Right ventricle myocardium superior (tissue), 1 donor: Measurements from ENCODE around the gene MYO15A. TPM values are rescaled to one million over a fixed set of nuclear protein-coding genes. Genes with fewer than 3 reads are reported as not detected.

Source experiments
- ATAC-seq: fragments of 200-7000 bp; cut with Tn5 transposase; one replicate; pipeline ENCODE4 v1.9.1; 2020; ENCODE audit warnings: mild to moderate bottlenecking; ENCODE audit not compliant: poor library complexity
- DNase-seq: peaks from one replicate; pipeline ENCODE4 v3.0.0-alpha.2; 2020
- intact Hi-C: fragments of 100-400 bp; cut with DNase I; formaldehyde crosslinking; loops from one replicate; pipeline ENCODE4 v1.11.2; 2022
- total RNA-seq: library from RNA; stranded (reverse); fragmentation: NEBNext Ultra II Directional; extraction: Animal tissue kit (Norgen Biotek cat#: 25700); gene quantifications from one replicate; pipeline ENCODE4 v1.2.1, GENCODE V29; 2021
- donor health status: DM: no; HTN: yes; CAD: no; lungs with severe emphysema.

MYO15A gene
- total RNA-seq, 1 donor from 2014 or later: 0.11 TPM

DNA sequence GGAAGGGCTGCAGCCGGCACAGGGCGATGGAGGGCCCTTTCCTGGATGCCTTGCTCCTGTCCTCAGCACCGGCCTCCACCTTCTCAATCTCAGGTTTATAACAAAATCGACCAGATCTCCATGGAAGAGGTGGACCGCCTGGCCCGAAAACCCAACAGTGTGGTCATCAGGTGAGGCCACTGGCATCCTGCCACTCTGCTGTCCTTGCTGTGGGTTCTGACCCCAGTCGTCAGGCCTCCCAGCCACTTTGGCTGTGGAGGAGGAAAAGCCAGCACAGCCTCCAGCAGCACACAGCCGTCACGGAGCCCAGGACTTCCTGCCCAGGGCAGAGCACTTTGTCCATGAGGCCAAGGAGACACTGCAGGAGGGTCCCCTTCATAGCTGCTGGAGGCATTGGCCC is 6.7 kb upstream of the MYO15A start:
- no peak for DNase-seq
- intact Hi-C loops: no loop called here
- no peak for ATAC-seq

- ATAC-seq (no peak), DNase-seq (no peak)
- intact Hi-C loops: no loop called here
Observed at GRCh38 chr17:18102640-18103039, 5.9 kb upstream of the MYO15A start.

- DNase-seq (no peak), ATAC-seq (no peak)
- intact Hi-C loops: no loop called here
Observed at GRCh38 chr17:18105027-18105426, 3.5 kb upstream of the MYO15A start.

DNA sequence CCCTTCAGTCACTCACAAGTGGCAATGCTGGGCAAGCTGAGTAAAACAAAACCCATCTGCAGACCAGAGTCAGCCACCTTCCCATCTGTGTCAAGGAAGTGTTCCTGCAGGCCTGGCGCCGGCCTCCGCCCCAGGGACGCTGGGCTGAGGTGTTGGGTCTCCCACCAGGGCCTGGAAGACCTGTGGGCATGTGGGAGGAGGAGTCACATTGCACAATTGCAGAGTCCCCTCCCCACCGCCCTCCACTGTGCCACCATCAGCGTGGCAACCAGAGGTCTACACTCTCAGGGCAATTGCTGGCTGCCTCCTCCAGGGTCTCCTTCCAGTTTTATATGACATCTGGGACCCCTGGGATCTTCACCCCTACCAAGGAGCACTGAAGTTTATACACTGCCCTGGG is 3.0 kb upstream of the MYO15A start:
- ATAC-seq (no peak), DNase-seq (no peak)
- intact Hi-C loops: no loop called here

- intact Hi-C loops: no loop called here
- no peak for DNase-seq
- no peak for ATAC-seq
Observed at GRCh38 chr17:18106211-18106610, 2.3 kb upstream of the MYO15A start.

- no peak for ATAC-seq
- DNase-seq: no peak
- intact Hi-C loops: no loop called here
Observed at GRCh38 chr17:18107061-18107790, 1.3 kb upstream of the MYO15A start.

GRCh38 chr17:18107971-18108370 is 585 bp upstream of the MYO15A start:
- DNase-seq (no peak), ATAC-seq (no peak)
- intact Hi-C loops: no loop called here

DNA sequence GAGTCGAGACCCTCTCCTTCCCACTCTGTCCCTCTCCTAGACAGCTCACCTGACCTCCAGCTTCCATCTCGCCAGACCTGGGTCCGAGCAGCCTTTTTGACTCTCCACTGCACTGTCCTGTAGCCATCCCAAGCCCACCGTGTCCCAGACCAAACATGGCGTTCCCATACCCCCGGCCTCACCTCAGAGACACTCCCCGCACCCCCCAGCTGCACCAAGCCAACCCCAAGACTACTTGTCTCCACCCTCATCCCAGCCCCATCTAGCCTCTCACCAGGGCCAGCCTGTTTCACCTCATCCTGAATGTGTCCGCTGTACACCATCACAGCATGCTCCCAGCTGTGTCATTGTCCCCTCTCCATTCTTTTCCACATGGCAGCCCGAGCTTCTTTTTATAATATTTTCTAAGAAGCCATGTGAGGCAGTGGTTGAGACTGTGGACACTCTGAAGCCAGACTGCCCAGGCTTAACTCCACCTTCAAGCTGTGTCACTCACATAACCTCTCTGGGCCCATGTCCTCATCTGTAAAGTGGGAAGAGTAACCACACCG is 1.5 kb downstream of the MYO15A start:
- intact Hi-C loops: no loop called here
- ATAC-seq: no peak
- DNase-seq: no peak

- DNase-seq: no peak
- intact Hi-C loops: no loop called here
- no peak for ATAC-seq
Observed at GRCh38 chr17:18110636-18111145, 2.1 kb downstream of the MYO15A start.

DNA sequence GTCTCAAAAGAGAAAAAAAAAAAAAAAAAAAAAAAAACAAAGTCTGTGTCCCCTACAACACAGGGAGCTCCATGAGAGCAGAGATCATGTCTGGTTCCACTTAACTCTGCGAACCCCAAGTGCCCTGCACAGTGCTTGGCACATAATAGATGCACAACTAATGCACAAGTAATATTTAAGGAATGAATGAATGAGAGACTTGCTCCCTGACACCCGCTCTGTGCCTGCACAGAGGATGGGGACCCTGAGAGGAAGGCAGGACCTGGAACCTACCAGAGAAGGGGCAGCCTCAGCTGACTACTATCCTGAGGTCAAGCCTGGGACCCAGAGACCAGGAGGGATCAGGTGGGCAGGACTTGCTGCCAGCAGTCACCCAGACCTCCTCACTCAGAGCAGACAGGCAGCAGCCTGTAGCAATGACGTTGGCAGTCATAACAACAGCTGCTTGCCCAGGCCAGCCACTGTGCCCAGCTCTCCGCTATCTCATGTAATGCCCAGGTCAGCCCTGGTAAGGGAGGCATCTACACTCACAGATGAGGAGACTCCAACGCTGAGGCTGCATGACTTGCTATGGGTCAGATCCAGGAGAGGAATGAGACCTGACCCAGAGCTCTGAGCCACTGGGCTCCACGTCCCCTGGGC is 2.9 kb downstream of the MYO15A start:
- intact Hi-C loops: no loop called here
- no peak for DNase-seq
- ATAC-seq: no peak

- ATAC-seq (no peak), DNase-seq (no peak)
- intact Hi-C loops: no loop called here
Observed at GRCh38 chr17:18115517-18115916, 7.0 kb downstream of the MYO15A start.

DNA sequence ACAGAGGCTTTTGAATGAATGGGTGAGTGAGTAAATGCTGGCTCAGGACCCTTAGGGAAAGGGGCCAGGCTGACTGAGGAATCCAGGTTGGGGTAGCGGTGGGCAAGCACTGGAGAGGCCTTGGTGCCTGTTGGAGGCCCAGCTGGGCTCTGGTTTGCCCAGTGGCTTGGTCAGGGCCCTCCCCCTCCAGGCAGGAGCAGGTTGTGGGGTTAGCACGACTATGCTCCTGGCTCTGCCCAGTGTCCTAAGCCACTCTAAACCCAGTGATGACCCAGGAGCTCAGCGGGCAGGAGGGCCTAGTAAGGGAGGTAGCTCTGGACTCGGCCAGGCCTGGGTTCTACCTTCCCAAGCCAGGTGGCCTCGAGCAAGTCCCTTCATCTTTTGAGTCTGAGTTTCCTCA is 7.5 kb downstream of the MYO15A start:
- DNase-seq (no peak), ATAC-seq (no peak)
- intact Hi-C loops: no loop called here

DNA sequence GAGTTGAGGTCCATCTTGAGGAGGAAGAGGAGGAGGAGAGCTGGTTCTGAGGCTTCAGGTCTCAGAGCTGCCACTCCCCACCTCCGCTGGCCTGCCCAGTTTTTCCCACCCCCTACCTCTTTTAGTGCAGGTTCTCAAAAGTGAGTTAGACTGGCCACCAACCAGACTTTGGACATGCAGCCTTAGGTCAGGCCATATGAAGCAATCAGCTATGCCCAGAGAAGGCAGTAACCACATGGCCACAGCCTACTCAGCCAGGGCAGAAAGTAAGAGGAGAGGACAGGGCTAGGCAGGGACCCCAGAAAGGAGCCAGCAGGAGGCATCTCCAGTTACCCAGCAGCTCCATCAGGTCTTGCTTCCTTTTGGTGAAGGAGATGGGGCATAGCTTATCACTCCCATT is 9.0 kb downstream of the MYO15A start:
- ATAC-seq (no peak), DNase-seq (no peak)
- intact Hi-C loops: no loop called here

DNA sequence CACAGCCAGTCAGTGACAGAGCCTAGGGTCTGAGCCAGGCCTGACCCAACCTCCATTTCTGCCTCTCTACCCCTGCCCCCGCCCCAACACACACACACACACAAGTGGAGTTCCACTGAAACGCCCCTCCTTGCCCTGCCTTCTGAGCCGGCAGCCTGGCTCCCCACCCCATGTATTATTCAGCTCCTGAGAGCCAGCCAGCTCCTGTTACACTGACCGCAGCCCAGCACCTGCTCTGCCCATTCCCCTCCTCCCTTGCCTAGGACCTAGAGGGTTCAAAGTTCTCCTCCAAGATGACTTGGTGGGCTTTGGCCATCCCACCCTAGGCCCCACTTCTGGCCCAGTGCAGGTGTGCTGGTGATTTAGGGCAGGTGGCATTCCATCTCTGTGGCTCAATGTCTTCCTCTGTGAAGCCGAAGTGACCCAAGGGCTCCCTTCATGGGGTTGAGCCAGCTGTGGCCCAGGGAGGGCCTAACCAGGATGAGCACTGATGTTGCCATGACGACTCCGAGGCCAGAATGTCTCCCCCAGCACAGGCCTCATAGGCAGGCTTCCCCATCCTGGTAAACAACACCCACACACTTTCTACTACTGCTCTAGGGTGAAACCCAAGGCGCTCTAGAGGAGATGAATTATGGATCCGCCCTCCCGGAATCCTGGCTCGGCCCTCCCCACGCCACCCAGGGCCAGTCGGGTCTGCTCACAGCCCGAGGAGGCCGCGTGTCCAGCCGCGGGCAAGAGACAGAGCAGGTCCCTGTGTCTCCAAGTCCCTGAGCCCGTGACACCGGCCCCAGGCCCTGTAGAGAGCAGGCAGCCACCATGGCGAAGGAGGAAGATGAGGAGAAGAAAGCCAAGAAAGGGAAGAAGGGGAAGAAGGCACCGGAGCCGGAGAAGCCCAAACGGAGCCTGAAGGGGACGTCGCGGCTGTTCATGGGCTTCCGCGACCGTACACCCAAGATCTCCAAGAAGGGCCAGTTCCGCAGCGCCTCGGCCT is 9.7 kb downstream of the MYO15A start:
- DNase-seq: no peak
- intact Hi-C loops: no loop called here
- no peak for ATAC-seq

GRCh38 chr17:18119166-18119745 is 10.7 kb downstream of the MYO15A start:
- no peak for DNase-seq
- intact Hi-C loops: no loop called here
- no peak for ATAC-seq

DNA sequence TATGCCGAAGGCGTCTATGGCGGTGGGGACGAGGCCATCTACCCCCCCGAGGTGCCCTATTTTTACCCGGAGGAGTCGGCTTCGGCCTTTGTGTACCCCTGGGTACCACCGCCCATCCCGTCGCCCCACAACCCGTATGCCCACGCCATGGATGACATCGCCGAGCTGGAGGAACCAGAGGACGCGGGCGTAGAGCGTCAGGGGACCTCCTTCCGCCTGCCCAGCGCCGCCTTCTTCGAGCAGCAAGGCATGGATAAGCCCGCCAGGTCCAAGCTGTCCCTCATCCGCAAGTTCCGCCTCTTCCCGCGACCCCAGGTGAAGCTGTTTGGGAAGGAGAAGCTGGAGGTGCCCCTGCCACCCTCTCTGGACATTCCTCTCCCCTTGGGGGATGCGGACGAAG is 11.4 kb downstream of the MYO15A start:
- ATAC-seq: no peak
- DNase-seq: no peak
- intact Hi-C loops: no loop called here

DNA sequence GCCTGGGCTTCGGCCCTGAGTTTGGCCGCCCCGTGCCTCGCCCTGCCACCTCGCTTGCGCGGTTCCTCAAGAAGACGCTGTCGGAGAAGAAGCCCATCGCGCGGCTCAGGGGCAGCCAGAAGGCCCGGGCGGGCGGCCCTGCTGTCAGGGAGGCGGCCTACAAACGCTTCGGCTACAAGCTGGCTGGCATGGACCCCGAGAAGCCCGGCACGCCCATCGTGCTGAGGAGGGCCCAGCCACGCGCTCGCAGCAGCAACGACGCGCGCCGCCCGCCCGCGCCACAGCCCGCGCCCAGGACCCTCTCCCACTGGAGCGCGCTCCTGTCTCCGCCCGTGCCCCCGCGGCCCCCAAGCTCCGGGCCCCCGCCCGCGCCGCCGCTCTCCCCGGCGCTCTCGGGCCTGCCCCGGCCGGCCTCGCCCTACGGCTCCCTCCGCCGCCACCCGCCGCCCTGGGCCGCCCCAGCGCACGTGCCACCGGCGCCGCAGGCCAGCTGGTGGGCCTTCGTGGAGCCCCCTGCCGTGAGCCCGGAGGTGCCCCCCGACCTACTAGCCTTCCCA is 12.0 kb downstream of the MYO15A start:
- intact Hi-C loops: no loop called here
- ATAC-seq (no peak), DNase-seq (no peak)

GRCh38 chr17:18121144-18121910 is 12.8 kb downstream of the MYO15A start:
- intact Hi-C loops: no loop called here
- ATAC-seq (no peak), DNase-seq (no peak)
